Hepatocyte (in vitro differentiated cells): Measurements from ENCODE around the gene RPGRIP1. TPM values are rescaled to one million over a fixed set of nuclear protein-coding genes. Genes with fewer than 3 reads are reported as not detected.

Source experiments
- DNase-seq: peaks from one replicate; pipeline ENCODE4 v3.0.0-alpha.2; 2016; ENCODE audit warnings: low spot score
- H2AFZ ChIP-seq: fragments of 200-600 bp; sonication (generic); 2 replicates; pipeline ENCODE4 v1.6.0; 2016; ENCODE audit warnings: antibody characterized with exemption, mild to moderate bottlenecking
- H3K27ac ChIP-seq: fragments of 200-600 bp; sonication (generic); 2 replicates; pipeline ENCODE4 v1.5.1; 2016; ENCODE audit warnings: mild to moderate bottlenecking
- H3K27me3 ChIP-seq: fragments of 200-600 bp; sonication (generic); 2 replicates; pipeline ENCODE4 v1.6.1; 2016
- H3K36me3 ChIP-seq: fragments of 200-600 bp; sonication (generic); replicated peaks from 2 replicates; pipeline ENCODE4 v1.5.1; 2016; ENCODE audit warnings: low read depth; ENCODE audit not compliant: insufficient read depth
- H3K4me1 ChIP-seq: fragments of 200-600 bp; sonication (generic); 2 replicates; pipeline ENCODE4 v1.5.1; 2016; ENCODE audit warnings: mild to moderate bottlenecking, moderate library complexity; ENCODE audit not compliant: insufficient read depth
- H3K4me2 ChIP-seq: fragments of 200-600 bp; sonication (generic); 2 replicates; pipeline ENCODE4 v1.6.0; 2016
- H3K4me3 ChIP-seq: fragments of 200-600 bp; sonication (generic); 2 replicates; pipeline ENCODE4 v1.5.1; 2016; ENCODE audit warnings: mild to moderate bottlenecking
- H3K79me2 ChIP-seq: fragments of 200-600 bp; sonication (generic); 2 replicates; pipeline ENCODE4 v1.6.0; 2017; ENCODE audit warnings: mild to moderate bottlenecking
- H3K9me2 ChIP-seq: fragments of 200-600 bp; sonication (generic); replicated peaks from 2 replicates; pipeline ENCODE4 v1.6.0; 2017; ENCODE audit warnings: mild to moderate bottlenecking; ENCODE audit not compliant: insufficient read depth
- H3K9me3 ChIP-seq: fragments of 200-600 bp; sonication (generic); 2 replicates; pipeline ENCODE4 v1.5.1; 2016; ENCODE audit warnings: low read depth, mild to moderate bottlenecking
- H4K20me1 ChIP-seq: fragments of 200-600 bp; sonication (generic); 2 replicates; pipeline ENCODE4 v1.6.0; 2016; ENCODE audit warnings: mild to moderate bottlenecking; ENCODE audit not compliant: insufficient read depth, poor library complexity, severe bottlenecking
- CTCF ChIP-seq: fragments of 200-600 bp; sonication (generic); IDR thresholded peaks from 2 replicates; pipeline ENCODE4 v1.5.1; 2016; ENCODE audit warnings: antibody characterized with exemption, mild to moderate bottlenecking; ENCODE audit not compliant: poor library complexity
- EZH2 ChIP-seq: fragments of 200-600 bp; sonication (generic); IDR thresholded peaks from 2 replicates; pipeline ENCODE4 v1.6.1; 2016; ENCODE audit warnings: antibody characterized with exemption, mild to moderate bottlenecking, borderline replicate concordance
- EZH2phosphoT487 ChIP-seq: fragments of 200-600 bp; sonication (generic); IDR thresholded peaks from one replicate; pipeline ENCODE4 v1.6.1; 2018; ENCODE audit warnings: antibody characterized with exemption, mild to moderate bottlenecking, low read depth, moderate library complexity; ENCODE audit not compliant: unreplicated experiment, severe bottlenecking
- WGBS: methylation state at CpG from one replicate; pipeline ENCODE4 v1.1.6; 2016; ENCODE audit warnings: low lambda C conversion rate; ENCODE audit errors: missing lambda C conversion rate; 5-methylcytosine and 5-hydroxymethylcytosine counted together
- polyA plus RNA-seq: library from polyadenylated mRNA; unstranded; fragments of >200 nt; fragmentation: Nextera tagmentation; extraction: Ambion mirVana; gene quantifications from 2 replicates; pipeline ENCODE4 v1.2.1, GENCODE V29; 2016
- total RNA-seq: library from RNA; depleted of rRNA; stranded (reverse); fragments of >200 nt; gene quantifications from 2 replicates; pipeline ENCODE4 v1.2.3, GENCODE V29; 2014

Gene RPGRIP1
- total and polyA plus RNA-seq, 2 experiments from 2014 or later, result 0.07 TPM; not detected in 1

GRCh38 chr14:21234112-21234511 lies 45.8 kb upstream of the RPGRIP1 start:
- TF ChIP-seq CTCF (no peak), EZH2 (no peak), EZH2phosphoT487 (no peak)
- Histone ChIP-seq H2AFZ (no peak overlapping the region), H4K20me1 (peaks cover 99% of the 10 kb centered on the region), H3K9me2 (no peaks in the 10 kb centered on the region), H3K4me2 (no peak overlapping the region), H3K27ac (no peak overlapping the region), H3K4me1 (peaks cover 5% of the 10 kb centered on the region), H3K4me3 (no peak overlapping the region), H3K79me2 (peaks cover 100% of the 10 kb centered on the region), H3K36me3 (peaks cover 8% of the 10 kb centered on the region), H3K27me3 (no peaks in the 10 kb centered on the region), H3K9me3 (no peaks in the 10 kb centered on the region)
- 89% methylated on average over 5 of the region's 5 CpGs for WGBS
- no peak for DNase-seq

- Histone ChIP-seq H3K9me2 (no peaks in the 10 kb centered on the region), H4K20me1 (peaks cover 100% of the 10 kb centered on the region), H3K9me3 (no peaks in the 10 kb centered on the region), H3K36me3 (peaks cover 4% of the 10 kb centered on the region), H3K27me3 (no peaks in the 10 kb centered on the region), H2AFZ (no peak overlapping the region), H3K4me1 (peaks cover 5% of the 10 kb centered on the region), H3K79me2 (peaks cover 99% of the 10 kb centered on the region), H3K4me2 (no peak overlapping the region), H3K4me3 (no peak overlapping the region), H3K27ac (no peak overlapping the region)
- DNase-seq, result no peak
- 88% methylated on average over 6 of the region's 6 CpGs for WGBS
- TF ChIP-seq EZH2phosphoT487, result no peak
- TF ChIP-seq EZH2, result no peak
- no peak for TF ChIP-seq CTCF
These were observed 42.7 kb upstream of the RPGRIP1 start for GRCh38 chr14:21236948-21237797.

GRCh38 chr14:21238823-21239518 lies 40.9 kb upstream of the RPGRIP1 start:
- peaks cover 100% of the 10 kb centered on the region for H4K20me1 ChIP-seq
- no peak overlapping the region for H2AFZ ChIP-seq
- no peak for DNase-seq
- H3K4me3 ChIP-seq, result no peak overlapping the region
- TF ChIP-seq CTCF, result no peak
- H3K36me3 ChIP-seq, result no peaks in the 10 kb centered on the region
- H3K27me3 ChIP-seq, result no peaks in the 10 kb centered on the region
- no peak overlapping the region for H3K27ac ChIP-seq
- H3K9me2 ChIP-seq, result no peaks in the 10 kb centered on the region
- WGBS, result 94% methylated on average over 11 of the region's 11 CpGs
- H3K79me2 ChIP-seq, result peaks cover 99% of the 10 kb centered on the region
- no peaks in the 10 kb centered on the region for H3K9me3 ChIP-seq
- peaks cover 5% of the 10 kb centered on the region for H3K4me1 ChIP-seq
- H3K4me2 ChIP-seq, result no peak overlapping the region
